ENCODE results near the gene MIPOL1. TPM values are rescaled to one million over a fixed set of nuclear protein-coding genes. Genes with fewer than 3 reads are reported as not detected.
A peak's percentile ranks its signal among the peaks of the same experiment; 100 is the strongest.

The MIPOL1 gene
- total and polyA plus RNA-seq, 2 donors (not counting 3 experiments of a cell fraction or from before 2014, with no cell fraction given), result 3.4 to 33.5 TPM

DNA sequence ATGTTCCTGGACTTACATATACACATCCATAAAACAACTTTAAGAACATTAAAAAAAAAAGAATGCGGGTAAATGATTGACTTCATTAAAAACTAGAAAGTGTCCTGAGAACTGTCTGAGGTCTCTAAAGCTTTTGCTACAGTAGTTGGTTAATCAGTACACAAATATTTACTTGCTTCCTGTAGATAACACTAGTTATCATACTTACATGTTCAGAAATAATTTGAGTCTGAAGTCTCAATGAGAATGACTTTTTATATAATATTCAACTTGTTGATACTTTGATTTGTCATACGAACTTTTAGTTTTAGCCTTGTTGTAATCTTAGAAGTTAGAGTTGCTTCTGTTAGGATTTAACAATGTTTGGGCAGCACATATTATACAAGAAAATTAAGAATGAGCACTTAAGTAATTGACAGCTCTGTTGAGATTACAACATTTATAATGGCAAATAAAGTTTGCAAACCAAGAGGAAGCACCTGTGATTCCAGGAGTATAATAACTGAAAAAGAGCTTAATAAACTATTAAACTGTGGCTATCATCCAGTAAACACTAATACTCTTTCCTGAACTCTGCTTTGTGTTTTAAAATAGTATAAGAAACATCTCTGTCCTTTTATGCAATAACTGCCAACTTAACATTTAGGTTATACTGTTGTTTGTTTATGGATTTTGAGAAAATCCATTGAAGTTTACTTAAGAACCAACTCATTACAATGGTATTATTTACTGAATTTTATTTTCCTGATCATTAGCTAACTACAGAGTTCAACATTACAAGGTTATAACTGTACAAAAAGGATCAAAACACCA, 131.7 kb downstream of the MIPOL1 start:
- Histone ChIP-seq H3K4me3 (replicated peaks in 1 of 3; ENCODE audit: insufficient read depth in 1 of 3, low read depth in 1 of 3, low read length in 3 of 3) (no peak overlapping the region), H3K9me3 (replicated peaks; ENCODE audit: control insufficient read depth, insufficient read depth, low read length) (no peaks in the 10 kb centered on the region), H3K27ac (ENCODE audit: insufficient read depth, low read depth, low read length) (no peak overlapping the region), H3K79me2 (ENCODE audit: control insufficient read depth, insufficient read depth, low read length) (no peaks in the 10 kb centered on the region), H3K4me2 (ENCODE audit: insufficient read depth, low read length) (no peak overlapping the region), H3K9me1 (replicated peaks; ENCODE audit: control insufficient read depth, extremely low read depth, insufficient read depth, low read length) (no peaks in the 10 kb centered on the region), H3K27me3 (ENCODE audit: control insufficient read depth in 2 of 2, insufficient read depth in 2 of 2, low read length in 2 of 2) (no peaks in the 10 kb centered on the region), H3K9ac (replicated peaks; ENCODE audit: extremely low read depth, insufficient read depth, low read length) (no peak overlapping the region), H3K4me1 (ENCODE audit: control insufficient read depth, extremely low read depth, insufficient read depth, low read length) (peaks cover 7% of the 10 kb centered on the region), H4K20me1 (replicated peaks; ENCODE audit: control insufficient read depth, extremely low read depth, insufficient read depth, low read length) (no peaks in the 10 kb centered on the region), H3K36me3 (ENCODE audit: control insufficient read depth in 2 of 2, extremely low read depth in 1 of 2, insufficient read depth in 2 of 2, low read length in 2 of 2) (no peaks in the 10 kb centered on the region), H2AFZ (ENCODE audit: low read depth, low read length) (no peak overlapping the region)
- peak; percentile 72 for DNase-seq (ENCODE audit: low read depth, low spot score)
- ChIA-PET CTCF (interaction anchor here (0.6 to 1.9 kb wide), 2 partner anchors 12 to 59 kb away, joined by 5 to 6 read pairs; no protein-coding TSS in a partner anchor), POLR2A (no interaction called here)
- dilution Hi-C loops (cut with MboI; ENCODE audit: extremely low pct_ligation_motif_present, low sequenced_read_pairs) (no loop called here), intact Hi-C loops (cut with micrococcal nuclease) (no loop called here)
- TF ChIP-seq EZH2 (IDR thresholded peaks at IDR 0.05; ENCODE audit: borderline replicate concordance, low read depth, low read length, severe bottlenecking), result no peak
- TF ChIP-seq POLR2A (IDR thresholded peaks at IDR 0.05; ENCODE audit: low read depth, low read length), result no peak
- TF ChIP-seq POLR2AphosphoS5 (IDR thresholded peaks at IDR 0.05; ENCODE audit: insufficient read depth, low read depth, low read length), result no peak
- no peak for TF ChIP-seq FOS (IDR thresholded peaks at IDR 0.05; ENCODE audit: borderline replicate concordance, insufficient read depth, low read length)
- TF ChIP-seq, protein P1, sequence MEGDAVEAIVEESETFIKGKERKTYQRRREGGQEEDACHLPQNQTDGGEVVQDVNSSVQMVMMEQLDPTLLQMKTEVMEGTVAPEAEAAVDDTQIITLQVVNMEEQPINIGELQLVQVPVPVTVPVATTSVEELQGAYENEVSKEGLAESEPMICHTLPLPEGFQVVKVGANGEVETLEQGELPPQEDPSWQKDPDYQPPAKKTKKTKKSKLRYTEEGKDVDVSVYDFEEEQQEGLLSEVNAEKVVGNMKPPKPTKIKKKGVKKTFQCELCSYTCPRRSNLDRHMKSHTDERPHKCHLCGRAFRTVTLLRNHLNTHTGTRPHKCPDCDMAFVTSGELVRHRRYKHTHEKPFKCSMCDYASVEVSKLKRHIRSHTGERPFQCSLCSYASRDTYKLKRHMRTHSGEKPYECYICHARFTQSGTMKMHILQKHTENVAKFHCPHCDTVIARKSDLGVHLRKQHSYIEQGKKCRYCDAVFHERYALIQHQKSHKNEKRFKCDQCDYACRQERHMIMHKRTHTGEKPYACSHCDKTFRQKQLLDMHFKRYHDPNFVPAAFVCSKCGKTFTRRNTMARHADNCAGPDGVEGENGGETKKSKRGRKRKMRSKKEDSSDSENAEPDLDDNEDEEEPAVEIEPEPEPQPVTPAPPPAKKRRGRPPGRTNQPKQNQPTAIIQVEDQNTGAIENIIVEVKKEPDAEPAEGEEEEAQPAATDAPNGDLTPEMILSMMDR (IDR thresholded peaks at IDR 0.05; ENCODE audit: extremely low read depth in 1 of 2, insufficient read depth in 1 of 2, low read depth in 1 of 2, low read length in 2 of 2), result no peak
- TF ChIP-seq JUN (IDR thresholded peaks at IDR 0.05; ENCODE audit: borderline replicate concordance, insufficient read depth, insufficient read length, low read depth), result no peak
- TF ChIP-seq, protein P2, sequence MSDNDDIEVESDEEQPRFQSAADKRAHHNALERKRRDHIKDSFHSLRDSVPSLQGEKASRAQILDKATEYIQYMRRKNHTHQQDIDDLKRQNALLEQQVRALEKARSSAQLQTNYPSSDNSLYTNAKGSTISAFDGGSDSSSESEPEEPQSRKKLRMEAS (IDR thresholded peaks at IDR 0.05; ENCODE audit: insufficient read depth, insufficient read length), result no peak
- TF ChIP-seq MYC (IDR thresholded peaks at IDR 0.05; ENCODE audit: low read depth, low read length), result no peak
- no peak for TF ChIP-seq GATA2 (IDR thresholded peaks at IDR 0.05; ENCODE audit: insufficient read depth, insufficient read length, low read depth, low read length)
- peak; percentile 70 for FAIRE-seq
- BruUV-seq (replicated peaks), result no TSS peak
